SK-N-SH treated with all-trans-retinoic acid at 6 μM for 48 hours (cell line): ENCODE measurements around the gene NEGR1.

Experiments
- ATAC-seq: fragments of 200-7000 bp; cut with Tn5 transposase; 3 replicates; pipeline ENCODE4 v1.9.1; 2020; ENCODE audit warnings: mild to moderate bottlenecking, moderate library complexity
- ARNTL ChIP-seq: fragments of 450-650 bp; formaldehyde crosslinking; IDR thresholded peaks from 2 replicates; pipeline ENCODE4 v1.5.0; 2020; ENCODE audit warnings: low read depth, mild to moderate bottlenecking, moderate library complexity, borderline replicate concordance
- BACH2 ChIP-seq: fragments of 250-450 bp; sonication (Bioruptor Pico); IDR thresholded peaks from 2 replicates; pipeline ENCODE4 v1.9.0; 2021; ENCODE audit warnings: mild to moderate bottlenecking, borderline replicate concordance
- CREB5 ChIP-seq: fragments of 250-450 bp; sonication (Bioruptor Pico); IDR thresholded peaks from 2 replicates; pipeline ENCODE4 v1.5.1; 2020; ENCODE audit warnings: low read depth, mild to moderate bottlenecking, moderate library complexity
- CSDC2 ChIP-seq: fragments of 250-450 bp; sonication (Bioruptor Pico); IDR thresholded peaks from 2 replicates; pipeline ENCODE4 v1.5.0; 2020; ENCODE audit warnings: mild to moderate bottlenecking, moderate library complexity
- CSRNP3 ChIP-seq: fragments of 250-450 bp; sonication (Bioruptor Pico); IDR thresholded peaks from 2 replicates; pipeline ENCODE4 v1.5.1; 2021; ENCODE audit warnings: mild to moderate bottlenecking, moderate library complexity
- ESRRG ChIP-seq: fragments of 250-450 bp; sonication (Bioruptor Pico); IDR thresholded peaks from 2 replicates; pipeline ENCODE4 v1.6.1; 2021; ENCODE audit warnings: mild to moderate bottlenecking
- GLIS3 ChIP-seq: fragments of 250-450 bp; sonication (Bioruptor Pico); IDR thresholded peaks from 2 replicates; pipeline ENCODE4 v1.5.0; 2020; ENCODE audit warnings: mild to moderate bottlenecking, moderate library complexity
- ISL1 ChIP-seq: fragments of 250-450 bp; sonication (Bioruptor Pico); IDR thresholded peaks from 2 replicates; pipeline ENCODE4 v2.1.2; 2022; ENCODE audit warnings: mild to moderate bottlenecking, moderate library complexity
- OSR1 ChIP-seq: fragments of 250-450 bp; sonication (Bioruptor Pico); IDR thresholded peaks from 2 replicates; pipeline ENCODE4 v1.8.0; 2022; ENCODE audit warnings: moderate library complexity, mild to moderate bottlenecking, inconsistent platforms
- PATZ1 ChIP-seq: fragments of 250-450 bp; sonication (Bioruptor Pico); IDR thresholded peaks from 2 replicates; pipeline ENCODE4 v1.8.0; 2020; ENCODE audit warnings: mild to moderate bottlenecking, moderate library complexity, borderline replicate concordance
- POU6F1 ChIP-seq: fragments of 250-450 bp; sonication (Bioruptor Pico); IDR thresholded peaks from 2 replicates; pipeline ENCODE4 v1.8.0; 2021; ENCODE audit warnings: low read depth, mild to moderate bottlenecking, moderate library complexity, borderline replicate concordance
- PPARA ChIP-seq: fragments of 250-450 bp; sonication (Bioruptor Pico); IDR thresholded peaks from 2 replicates; pipeline ENCODE4 v1.5.0; 2020; ENCODE audit warnings: mild to moderate bottlenecking, borderline replicate concordance
- RARB ChIP-seq: fragments of 250-450 bp; sonication (Bioruptor Pico); IDR thresholded peaks from 2 replicates; pipeline ENCODE4 v1.8.0; 2021; ENCODE audit warnings: mild to moderate bottlenecking, moderate library complexity
- SNAI2 ChIP-seq: fragments of 250-450 bp; sonication (Bioruptor Pico); IDR thresholded peaks from 2 replicates; pipeline ENCODE4 v1.5.0; 2020; ENCODE audit warnings: mild to moderate bottlenecking, moderate library complexity
- TCF4 ChIP-seq: fragments of 250-450 bp; sonication (Bioruptor Pico); IDR thresholded peaks from 2 replicates; pipeline ENCODE4 v1.8.0; 2021; ENCODE audit warnings: mild to moderate bottlenecking, moderate library complexity, borderline replicate concordance
- TSHZ2 ChIP-seq: fragments of 250-450 bp; sonication (Bioruptor Pico); IDR thresholded peaks from 2 replicates; pipeline ENCODE4 v1.5.0; 2020; ENCODE audit warnings: mild to moderate bottlenecking, moderate library complexity
- ZC3H10 ChIP-seq: fragments of 250-450 bp; sonication (Bioruptor Pico); IDR thresholded peaks from 2 replicates; pipeline ENCODE4 v1.5.1; 2021; ENCODE audit warnings: mild to moderate bottlenecking, moderate library complexity
- ZFP3 ChIP-seq: fragments of 250-450 bp; sonication (Bioruptor Pico); IDR thresholded peaks from 2 replicates; pipeline ENCODE4 v1.5.0; 2020; ENCODE audit warnings: mild to moderate bottlenecking, moderate library complexity
- ZFP30 ChIP-seq: fragments of 450-650 bp; formaldehyde crosslinking; IDR thresholded peaks from 2 replicates; pipeline ENCODE4 v1.5.0; 2022; ENCODE audit warnings: mild to moderate bottlenecking, moderate library complexity
- ZNF565 ChIP-seq: fragments of 450-650 bp; formaldehyde crosslinking; conservative IDR thresholded peaks from 2 replicates; pipeline ENCODE4 v1.5.0; 2020; ENCODE audit warnings: low read depth, mild to moderate bottlenecking, moderate library complexity
- ZNF70 ChIP-seq: fragments of 450-650 bp; formaldehyde crosslinking; IDR thresholded peaks from 2 replicates; pipeline ENCODE4 v1.5.0; 2020; ENCODE audit warnings: mild to moderate bottlenecking, moderate library complexity

The NEGR1 gene

GRCh38 chr1:72100771-72101170, 181.6 kb downstream of the NEGR1 start (continued):
- TF ChIP-seq POU6F1 (CRISPR knock-in tag) (no peak), ZNF70 (CRISPR knock-in tag) (no peak), PPARA (no peak), BACH2 (CRISPR knock-in tag) (no peak), ZFP30 (CRISPR knock-in tag) (no peak), TCF4 (CRISPR knock-in tag) (no peak), GLIS3 (CRISPR knock-in tag) (no peak), ESRRG (CRISPR knock-in tag) (no peak)

- TF ChIP-seq ZNF565 (CRISPR knock-in tag) (no peak), POU6F1 (CRISPR knock-in tag) (no peak), ZC3H10 (no peak), CREB5 (CRISPR knock-in tag) (no peak), ZNF70 (CRISPR knock-in tag) (no peak), ARNTL (no peak), GLIS3 (CRISPR knock-in tag) (no peak), CSRNP3 (CRISPR knock-in tag) (no peak), ZFP3 (CRISPR knock-in tag) (no peak), ISL1 (CRISPR knock-in tag) (no peak), RARB (CRISPR knock-in tag) (no peak)
- ATAC-seq = no peak
Measured at GRCh38 chr1:72097851-72098570, 184.3 kb downstream of the NEGR1 start.

- TF ChIP-seq ZNF70 (CRISPR knock-in tag) (no peak), CSDC2 (CRISPR knock-in tag) (no peak), TSHZ2 (CRISPR knock-in tag) (no peak), ZC3H10 (no peak), ZFP30 (CRISPR knock-in tag) (no peak), OSR1 (CRISPR knock-in tag) (no peak), ZFP3 (CRISPR knock-in tag) (no peak), GLIS3 (CRISPR knock-in tag) (no peak), ZNF565 (CRISPR knock-in tag) (no peak), BACH2 (CRISPR knock-in tag) (no peak), PPARA (no peak), TCF4 (CRISPR knock-in tag) (no peak), ESRRG (CRISPR knock-in tag) (no peak), CREB5 (CRISPR knock-in tag) (no peak), SNAI2 (no peak), PATZ1 (CRISPR knock-in tag) (no peak), ARNTL (no peak), ISL1 (CRISPR knock-in tag) (no peak), CSRNP3 (CRISPR knock-in tag) (no peak)
- no peak for ATAC-seq
Measured at GRCh38 chr1:72094209-72094608, 188.1 kb downstream of the NEGR1 start.
